Liver (tissue), 9 donors: Measurements from ENCODE around the gene TLL2. TPM values are rescaled to one million over a fixed set of nuclear protein-coding genes. Genes with fewer than 3 reads are reported as not detected.

Source experiments
- DNase-seq: peaks from one replicate; pipeline ENCODE4 v3.0.0-alpha.2; 2017; ENCODE audit warnings: low spot score
- H3K27ac ChIP-seq, 2 donors: one replicate each; pipeline ENCODE4 v1.7.0; 2013; ENCODE audit warnings: inconsistent platforms in 2 of 2, low read length in 2 of 2, control low read depth in 1 of 2, low read depth in 1 of 2, mild to moderate bottlenecking in 1 of 2
- H3K27me3 ChIP-seq, 4 donors: one replicate each; pipeline versions ENCODE4 v1.6.1 to v1.7.0; 2013; ENCODE audit warnings: low read length in 3 of 4, inconsistent platforms in 1 of 4, mild to moderate bottlenecking in 1 of 4, moderate library complexity in 1 of 4; ENCODE audit not compliant: control insufficient read depth in 4 of 4, insufficient read depth in 4 of 4
- H3K36me3 ChIP-seq, 4 donors: one replicate each; pipeline versions ENCODE4 v1.6.1 to v1.7.0; 2013; ENCODE audit warnings: low read length in 3 of 4, mild to moderate bottlenecking in 3 of 4, low read depth in 1 of 4, moderate library complexity in 1 of 4; ENCODE audit not compliant: control insufficient read depth in 4 of 4, insufficient read depth in 3 of 4
- H3K4me1 ChIP-seq, 4 donors: one replicate each; pipeline versions ENCODE4 v1.6.1 to v1.7.0; 2013; ENCODE audit warnings: low read length in 3 of 4, mild to moderate bottlenecking in 3 of 4, moderate library complexity in 1 of 4; ENCODE audit not compliant: control insufficient read depth in 4 of 4, insufficient read depth in 4 of 4
- H3K4me3 ChIP-seq, 3 donors: one replicate each; pipeline versions ENCODE4 v1.6.1 to v1.7.0; 2013; ENCODE audit warnings: low read length in 3 of 3, control low read depth in 1 of 3, low read depth in 1 of 3, mild to moderate bottlenecking in 1 of 3
- H3K9ac ChIP-seq, 2 donors: one replicate each; pipeline ENCODE4 v1.7.0; 2013; ENCODE audit warnings: low read length in 2 of 2, mild to moderate bottlenecking in 2 of 2, moderate library complexity in 2 of 2, control low read depth in 1 of 2, low read depth in 1 of 2
- H3K9me3 ChIP-seq, 4 donors: one replicate each; pipeline versions ENCODE4 v1.6.1 to v1.7.0; 2013; ENCODE audit warnings: low read length in 3 of 4; ENCODE audit not compliant: control insufficient read depth in 4 of 4
- EGR1 ChIP-seq, 2 donors: IDR thresholded peaks; 2 replicates each; pipeline ENCODE4 v1.6.1; 2016 to 2018; ENCODE audit warnings: antibody characterized with exemption in 2 of 2, low read depth in 2 of 2
- FOXA1 ChIP-seq: IDR thresholded peaks from 2 replicates; pipeline ENCODE4 v1.6.1; 2016; ENCODE audit warnings: antibody characterized with exemption
- FOXA2 ChIP-seq: IDR thresholded peaks from 2 replicates; pipeline ENCODE4 v1.6.1; 2016; ENCODE audit warnings: antibody characterized with exemption
- GABPA ChIP-seq, 2 donors: IDR thresholded peaks in 1 of 2; conservative IDR thresholded peaks in 1 of 2; 2 replicates each; pipeline ENCODE4 v1.6.1; 2016; ENCODE audit warnings: antibody characterized with exemption in 2 of 2, mild to moderate bottlenecking in 1 of 2, moderate library complexity in 1 of 2
- HNF4A ChIP-seq, 2 donors: conservative IDR thresholded peaks; 2 replicates each; pipeline ENCODE4 v1.6.1; 2016; ENCODE audit warnings: antibody characterized with exemption in 2 of 2, mild to moderate bottlenecking in 2 of 2
- HNF4G ChIP-seq: IDR thresholded peaks from 2 replicates; pipeline ENCODE4 v1.6.1; 2016; ENCODE audit warnings: antibody characterized with exemption
- JUND ChIP-seq, 2 donors: IDR thresholded peaks; 2 replicates each; pipeline ENCODE4 v1.6.1; 2016; ENCODE audit warnings: antibody characterized with exemption in 2 of 2
- NR2F2 ChIP-seq: IDR thresholded peaks from 2 replicates; pipeline ENCODE4 v1.6.1; 2016; ENCODE audit warnings: antibody characterized with exemption
- RXRA ChIP-seq, 2 donors: IDR thresholded peaks; 2 replicates each; pipeline ENCODE4 v1.6.1; 2017 to 2018; ENCODE audit warnings: antibody characterized with exemption in 2 of 2, mild to moderate bottlenecking in 1 of 2
- SP1 ChIP-seq: IDR thresholded peaks from 2 replicates; pipeline ENCODE4 v1.6.1; 2018; ENCODE audit warnings: antibody characterized with exemption, mild to moderate bottlenecking
- TAF1 ChIP-seq: conservative IDR thresholded peaks from 2 replicates; pipeline ENCODE4 v1.6.1; 2016; ENCODE audit warnings: antibody characterized with exemption, mild to moderate bottlenecking
- YY1 ChIP-seq: IDR thresholded peaks from 2 replicates; pipeline ENCODE4 v1.6.1; 2016; ENCODE audit warnings: antibody characterized with exemption, mild to moderate bottlenecking
- WGBS: extraction: QIAGEN DNeasy Blood & Tissue Kit; methylation state at CpG from one replicate; pipeline ENCODE4 v1.1.7; 2013; 5-methylcytosine and 5-hydroxymethylcytosine counted together
- polyA plus RNA-seq, 2 donors: library from polyadenylated mRNA; stranded (reverse) in 1 of 2; unstranded in 1 of 2; fragments of 200-250 nt in 1 of 2; fragments of >200 nt in 1 of 2; fragmentation: Nextera tagmentation in 1 of 2; extraction: Ambion mirVana in 1 of 2; gene quantifications; one replicate each; pipeline versions ENCODE4 v1.2.1 to v1.2.3, GENCODE V29; 2013 to 2015
- total RNA-seq, 2 donors: library from RNA; depleted of rRNA; stranded (reverse); fragments of >200 nt; gene quantifications; one replicate each; pipeline ENCODE4 v1.2.3, GENCODE V29; 2014
- TF ChIP-seq, protein P1 (sequence below): IDR thresholded peaks from 2 replicates; pipeline ENCODE4 v1.6.1; 2016; ENCODE audit warnings: antibody characterized with exemption, mild to moderate bottlenecking
- TF ChIP-seq, protein P2 (sequence below): IDR thresholded peaks from 2 replicates; pipeline ENCODE4 v1.6.1; 2016; ENCODE audit warnings: antibody characterized with exemption
- TF ChIP-seq, protein P3 (sequence below): IDR thresholded peaks from 2 replicates; pipeline ENCODE4 v1.6.1; 2016; ENCODE audit warnings: antibody characterized with exemption
- TF ChIP-seq, protein P4 (sequence below): fragments of 150-350 bp; IDR thresholded peaks from 2 replicates; pipeline ENCODE4 v1.5.1; 2017; ENCODE audit warnings: improper control_type of control experiment, low read depth, low read length; ENCODE audit not compliant: missing input control
- donor health status: healthy.
- donor health status: healthy.
- donor health status: healthy.
- donor health status: healthy.
- donor health status: healthy.

Gene TLL2
- total and polyA plus RNA-seq, 4 donors, result 0.06 to 0.19 (median 0.08) TPM; not detected in 1

DNA sequence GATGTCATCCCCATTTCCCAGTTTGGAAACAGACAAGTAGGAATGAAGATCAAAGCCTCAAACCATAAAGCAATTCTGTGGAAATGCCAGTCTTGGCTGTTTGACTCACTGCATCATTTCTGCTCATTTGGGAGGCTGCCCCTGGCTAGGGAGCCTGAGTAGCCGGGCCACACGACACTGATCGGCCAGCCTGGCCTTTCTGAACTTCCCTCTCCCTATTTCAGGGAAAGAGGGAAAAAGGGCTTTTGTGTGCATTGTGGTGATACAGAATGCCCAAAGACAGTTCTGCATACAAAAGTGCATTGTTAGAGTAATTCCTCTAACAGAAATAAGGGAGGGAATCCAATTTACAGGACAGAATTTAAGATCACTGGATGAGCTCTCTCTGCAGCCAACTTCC is 113.3 kb downstream of the TLL2 start:
- peaks cover 0 to 8% (median 4%) of the 10 kb centered on the region in 4 donors for H3K4me1 ChIP-seq
- no peak for TF ChIP-seq GABPA (IDR thresholded peaks at IDR 0.05 in 1 of 2, conservative IDR thresholded peaks at IDR 0.05 in 1 of 2)
- TF ChIP-seq, protein P1, sequence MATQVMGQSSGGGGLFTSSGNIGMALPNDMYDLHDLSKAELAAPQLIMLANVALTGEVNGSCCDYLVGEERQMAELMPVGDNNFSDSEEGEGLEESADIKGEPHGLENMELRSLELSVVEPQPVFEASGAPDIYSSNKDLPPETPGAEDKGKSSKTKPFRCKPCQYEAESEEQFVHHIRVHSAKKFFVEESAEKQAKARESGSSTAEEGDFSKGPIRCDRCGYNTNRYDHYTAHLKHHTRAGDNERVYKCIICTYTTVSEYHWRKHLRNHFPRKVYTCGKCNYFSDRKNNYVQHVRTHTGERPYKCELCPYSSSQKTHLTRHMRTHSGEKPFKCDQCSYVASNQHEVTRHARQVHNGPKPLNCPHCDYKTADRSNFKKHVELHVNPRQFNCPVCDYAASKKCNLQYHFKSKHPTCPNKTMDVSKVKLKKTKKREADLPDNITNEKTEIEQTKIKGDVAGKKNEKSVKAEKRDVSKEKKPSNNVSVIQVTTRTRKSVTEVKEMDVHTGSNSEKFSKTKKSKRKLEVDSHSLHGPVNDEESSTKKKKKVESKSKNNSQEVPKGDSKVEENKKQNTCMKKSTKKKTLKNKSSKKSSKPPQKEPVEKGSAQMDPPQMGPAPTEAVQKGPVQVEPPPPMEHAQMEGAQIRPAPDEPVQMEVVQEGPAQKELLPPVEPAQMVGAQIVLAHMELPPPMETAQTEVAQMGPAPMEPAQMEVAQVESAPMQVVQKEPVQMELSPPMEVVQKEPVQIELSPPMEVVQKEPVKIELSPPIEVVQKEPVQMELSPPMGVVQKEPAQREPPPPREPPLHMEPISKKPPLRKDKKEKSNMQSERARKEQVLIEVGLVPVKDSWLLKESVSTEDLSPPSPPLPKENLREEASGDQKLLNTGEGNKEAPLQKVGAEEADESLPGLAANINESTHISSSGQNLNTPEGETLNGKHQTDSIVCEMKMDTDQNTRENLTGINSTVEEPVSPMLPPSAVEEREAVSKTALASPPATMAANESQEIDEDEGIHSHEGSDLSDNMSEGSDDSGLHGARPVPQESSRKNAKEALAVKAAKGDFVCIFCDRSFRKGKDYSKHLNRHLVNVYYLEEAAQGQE, result no peak
- TF ChIP-seq RXRA (IDR thresholded peaks at IDR 0.05), result no peak
- TF ChIP-seq HNF4A (conservative IDR thresholded peaks at IDR 0.05), result no peak
- no peak for TF ChIP-seq FOXA2
- TF ChIP-seq FOXA1, result no peak
- TF ChIP-seq, protein P2, sequence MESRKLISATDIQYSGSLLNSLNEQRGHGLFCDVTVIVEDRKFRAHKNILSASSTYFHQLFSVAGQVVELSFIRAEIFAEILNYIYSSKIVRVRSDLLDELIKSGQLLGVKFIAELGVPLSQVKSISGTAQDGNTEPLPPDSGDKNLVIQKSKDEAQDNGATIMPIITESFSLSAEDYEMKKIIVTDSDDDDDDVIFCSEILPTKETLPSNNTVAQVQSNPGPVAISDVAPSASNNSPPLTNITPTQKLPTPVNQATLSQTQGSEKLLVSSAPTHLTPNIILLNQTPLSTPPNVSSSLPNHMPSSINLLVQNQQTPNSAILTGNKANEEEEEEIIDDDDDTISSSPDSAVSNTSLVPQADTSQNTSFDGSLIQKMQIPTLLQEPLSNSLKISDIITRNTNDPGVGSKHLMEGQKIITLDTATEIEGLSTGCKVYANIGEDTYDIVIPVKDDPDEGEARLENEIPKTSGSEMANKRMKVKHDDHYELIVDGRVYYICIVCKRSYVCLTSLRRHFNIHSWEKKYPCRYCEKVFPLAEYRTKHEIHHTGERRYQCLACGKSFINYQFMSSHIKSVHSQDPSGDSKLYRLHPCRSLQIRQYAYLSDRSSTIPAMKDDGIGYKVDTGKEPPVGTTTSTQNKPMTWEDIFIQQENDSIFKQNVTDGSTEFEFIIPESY, result no peak
- TF ChIP-seq, protein P3, sequence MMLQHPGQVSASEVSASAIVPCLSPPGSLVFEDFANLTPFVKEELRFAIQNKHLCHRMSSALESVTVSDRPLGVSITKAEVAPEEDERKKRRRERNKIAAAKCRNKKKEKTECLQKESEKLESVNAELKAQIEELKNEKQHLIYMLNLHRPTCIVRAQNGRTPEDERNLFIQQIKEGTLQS, result no peak
- no peak for TF ChIP-seq JUND (IDR thresholded peaks at IDR 0.05)
- no peak for TF ChIP-seq EGR1 (IDR thresholded peaks at IDR 0.05; ENCODE audit: low read depth in 2 of 2)
- no peak for TF ChIP-seq TAF1
- H3K36me3 ChIP-seq, result no peaks in the 10 kb centered on the region
- no peak overlapping the region for H3K27ac ChIP-seq
- peaks cover 0 to 9% (median under 1%) of the 10 kb centered on the region in 4 donors for H3K27me3 ChIP-seq
- DNase-seq, result no peak
- 69% methylated on average over 3 of the region's 3 CpGs for WGBS
- H3K9me3 ChIP-seq, result no peaks in the 10 kb centered on the region
- no peak overlapping the region for H3K4me3 ChIP-seq
- no peak overlapping the region for H3K9ac ChIP-seq

DNA sequence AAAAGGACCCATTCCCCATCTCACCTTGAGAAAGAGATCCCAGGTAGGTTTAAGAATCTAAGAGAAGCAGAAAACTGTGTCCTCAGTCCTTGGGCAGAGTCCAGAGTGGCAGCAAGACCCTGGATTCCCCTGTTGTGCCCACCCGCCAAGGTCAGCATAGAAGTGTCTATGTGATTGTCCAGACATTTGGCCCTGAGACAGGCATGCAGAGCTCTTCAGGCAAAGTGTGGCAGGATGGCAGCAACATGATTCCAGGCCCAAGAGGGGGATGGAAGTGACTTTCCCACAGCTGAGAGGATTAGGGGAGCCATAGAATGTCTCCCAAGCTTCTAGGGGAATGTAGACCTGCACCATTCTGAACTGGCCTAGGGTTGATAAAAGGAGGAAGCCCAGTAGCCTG is 115.8 kb downstream of the TLL2 start:
- no peak overlapping the region for H3K4me3 ChIP-seq
- WGBS, result 88% methylated on average over 1 of the region's 1 CpG
- H3K36me3 ChIP-seq, result no peaks in the 10 kb centered on the region
- no peak overlapping the region for H3K9ac ChIP-seq
- H3K27ac ChIP-seq, result no peak overlapping the region
- H3K4me1 ChIP-seq, result peaks cover 0 to 8% (median 4%) of the 10 kb centered on the region in 4 donors
- TF ChIP-seq TAF1, result no peak
- TF ChIP-seq, protein P4, sequence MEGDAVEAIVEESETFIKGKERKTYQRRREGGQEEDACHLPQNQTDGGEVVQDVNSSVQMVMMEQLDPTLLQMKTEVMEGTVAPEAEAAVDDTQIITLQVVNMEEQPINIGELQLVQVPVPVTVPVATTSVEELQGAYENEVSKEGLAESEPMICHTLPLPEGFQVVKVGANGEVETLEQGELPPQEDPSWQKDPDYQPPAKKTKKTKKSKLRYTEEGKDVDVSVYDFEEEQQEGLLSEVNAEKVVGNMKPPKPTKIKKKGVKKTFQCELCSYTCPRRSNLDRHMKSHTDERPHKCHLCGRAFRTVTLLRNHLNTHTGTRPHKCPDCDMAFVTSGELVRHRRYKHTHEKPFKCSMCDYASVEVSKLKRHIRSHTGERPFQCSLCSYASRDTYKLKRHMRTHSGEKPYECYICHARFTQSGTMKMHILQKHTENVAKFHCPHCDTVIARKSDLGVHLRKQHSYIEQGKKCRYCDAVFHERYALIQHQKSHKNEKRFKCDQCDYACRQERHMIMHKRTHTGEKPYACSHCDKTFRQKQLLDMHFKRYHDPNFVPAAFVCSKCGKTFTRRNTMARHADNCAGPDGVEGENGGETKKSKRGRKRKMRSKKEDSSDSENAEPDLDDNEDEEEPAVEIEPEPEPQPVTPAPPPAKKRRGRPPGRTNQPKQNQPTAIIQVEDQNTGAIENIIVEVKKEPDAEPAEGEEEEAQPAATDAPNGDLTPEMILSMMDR, result no peak
- no peak for TF ChIP-seq NR2F2
- no peak for TF ChIP-seq HNF4G
- TF ChIP-seq EGR1 (IDR thresholded peaks at IDR 0.05; ENCODE audit: low read depth in 2 of 2), result no peak
- no peak for TF ChIP-seq SP1
- TF ChIP-seq, protein P2, result no peak
- no peak for TF ChIP-seq YY1
- no peak for TF ChIP-seq JUND (IDR thresholded peaks at IDR 0.05)
- DNase-seq, result no peak
- peaks cover 0 to 9% (median under 1%) of the 10 kb centered on the region in 4 donors for H3K27me3 ChIP-seq
- H3K9me3 ChIP-seq, result no peaks in the 10 kb centered on the region
